Measurements from ENCODE around the gene NSUN5.
"Not testable (repeated sequence)": the region's sequence is repeated elsewhere in the genome, so short reads cannot be mapped to it uniquely, and the experiment has no call there.

Gene NSUN5

GRCh38 chr7:73299812-73300211 is 8.8 kb downstream of the NSUN5 start:
- 87 to 91% methylated on average over 7 of the region's 12 CpGs for WGBS, 2 experiments
- H3K4me3 ChIP-seq (ENCODE audit: insufficient read depth, low read depth, low read length); H3K27me3 ChIP-seq (ENCODE audit: control insufficient read depth, insufficient read depth, low read length, poor library complexity, severe bottlenecking); H3K9me3 ChIP-seq (ENCODE audit: control insufficient read depth, low read length); H3K27ac ChIP-seq (ENCODE audit: insufficient read depth, low read depth, low read length, poor library complexity, severe bottlenecking); H3K4me1 ChIP-seq (ENCODE audit: control insufficient read depth, insufficient read depth, low read length); H3K36me3 ChIP-seq (ENCODE audit: control insufficient read depth, insufficient read depth, low read length): not testable (repeated sequence)

GRCh38 chr7:73297706-73298105 is 10.9 kb downstream of the NSUN5 start:
- not testable (repeated sequence) for H3K27ac ChIP-seq (ENCODE audit: insufficient read depth, low read depth, low read length, poor library complexity, severe bottlenecking)

GRCh38 chr7:73297235-73297634 is 11.4 kb downstream of the NSUN5 start:
- H3K36me3 ChIP-seq (ENCODE audit: control insufficient read depth, insufficient read depth, low read length); H3K4me1 ChIP-seq (ENCODE audit: control insufficient read depth, insufficient read depth, low read length); H3K27me3 ChIP-seq (ENCODE audit: control insufficient read depth, insufficient read depth, low read length, poor library complexity, severe bottlenecking); H3K4me3 ChIP-seq (ENCODE audit: insufficient read depth, low read depth, low read length); H3K9me3 ChIP-seq (ENCODE audit: control insufficient read depth, low read length); H3K27ac ChIP-seq (ENCODE audit: insufficient read depth, low read depth, low read length, poor library complexity, severe bottlenecking): not testable (repeated sequence)
- no CpG with 5 or more reads among the region's 13 CpGs for WGBS, 2 experiments

More at GRCh38 chr7:73297706-73298105, 10.9 kb downstream of the NSUN5 start:
- H3K9me3 ChIP-seq (ENCODE audit: control insufficient read depth, low read length); H3K4me3 ChIP-seq (ENCODE audit: insufficient read depth, low read depth, low read length); H3K27me3 ChIP-seq (ENCODE audit: control insufficient read depth, insufficient read depth, low read length, poor library complexity, severe bottlenecking); H3K4me1 ChIP-seq (ENCODE audit: control insufficient read depth, insufficient read depth, low read length); H3K36me3 ChIP-seq (ENCODE audit: control insufficient read depth, insufficient read depth, low read length): not testable (repeated sequence)
- 91 to 95% methylated on average over 7 to 10 of the region's 27 CpGs for WGBS, 2 experiments

GRCh38 chr7:73277210-73277609 is 31.4 kb downstream of the NSUN5 start:
- H3K36me3 ChIP-seq (ENCODE audit: control insufficient read depth, insufficient read depth, low read length); H3K4me1 ChIP-seq (ENCODE audit: control insufficient read depth, insufficient read depth, low read length); H3K9me3 ChIP-seq (ENCODE audit: control insufficient read depth, low read length); H3K4me3 ChIP-seq (ENCODE audit: insufficient read depth, low read depth, low read length); H3K27me3 ChIP-seq (ENCODE audit: control insufficient read depth, insufficient read depth, low read length, poor library complexity, severe bottlenecking); H3K27ac ChIP-seq (ENCODE audit: insufficient read depth, low read depth, low read length, poor library complexity, severe bottlenecking): not testable (repeated sequence)
- WGBS, 2 experiments, result no CpG with 5 or more reads among the region's 5 CpGs

GRCh38 chr7:73267813-73268212 is 40.8 kb downstream of the NSUN5 start:
- not testable (repeated sequence) for H3K27ac ChIP-seq (ENCODE audit: insufficient read depth, low read depth, low read length, poor library complexity, severe bottlenecking)
- 81 to 95% methylated on average over 2 to 3 of the region's 4 CpGs for WGBS, 2 experiments

GRCh38 chr7:73266719-73267368 is 41.8 kb downstream of the NSUN5 start:
- H3K4me3 ChIP-seq (ENCODE audit: insufficient read depth, low read depth, low read length); H3K36me3 ChIP-seq (ENCODE audit: control insufficient read depth, insufficient read depth, low read length); H3K9me3 ChIP-seq (ENCODE audit: control insufficient read depth, low read length); H3K27ac ChIP-seq (ENCODE audit: insufficient read depth, low read depth, low read length, poor library complexity, severe bottlenecking); H3K4me1 ChIP-seq (ENCODE audit: control insufficient read depth, insufficient read depth, low read length); H3K27me3 ChIP-seq (ENCODE audit: control insufficient read depth, insufficient read depth, low read length, poor library complexity, severe bottlenecking): not testable (repeated sequence)
- WGBS, 2 experiments, result no CpG with 5 or more reads among the region's 22 CpGs

More at GRCh38 chr7:73267813-73268212, 40.8 kb downstream of the NSUN5 start:
- not testable (repeated sequence) for H3K4me1 ChIP-seq (ENCODE audit: control insufficient read depth, insufficient read depth, low read length); H3K4me3 ChIP-seq (ENCODE audit: insufficient read depth, low read depth, low read length); H3K27me3 ChIP-seq (ENCODE audit: control insufficient read depth, insufficient read depth, low read length, poor library complexity, severe bottlenecking); H3K36me3 ChIP-seq (ENCODE audit: control insufficient read depth, insufficient read depth, low read length); H3K9me3 ChIP-seq (ENCODE audit: control insufficient read depth, low read length)

- WGBS, 2 experiments, result no CpG with 5 or more reads among the region's 2 CpGs
- not testable (repeated sequence) for H3K9me3 ChIP-seq (ENCODE audit: control insufficient read depth, low read length); H3K27me3 ChIP-seq (ENCODE audit: control insufficient read depth, insufficient read depth, low read length, poor library complexity, severe bottlenecking); H3K4me3 ChIP-seq (ENCODE audit: insufficient read depth, low read depth, low read length); H3K36me3 ChIP-seq (ENCODE audit: control insufficient read depth, insufficient read depth, low read length); H3K27ac ChIP-seq (ENCODE audit: insufficient read depth, low read depth, low read length, poor library complexity, severe bottlenecking); H3K4me1 ChIP-seq (ENCODE audit: control insufficient read depth, insufficient read depth, low read length)
Measured at GRCh38 chr7:73262416-73262815, 46.2 kb downstream of the NSUN5 start.

All from ectodermal cell (in vitro differentiated cells).